NCI-H2171 (cell line): ENCODE data around the gene ORAI2.
A peak's percentile ranks its signal among the peaks of the same experiment; 100 is the strongest.

Source experiments
- DNase-seq: peaks from one replicate; lab custom pipeline; 2025; lab: John Stamatoyannopoulos, UW

ORAI2 gene

DNA sequence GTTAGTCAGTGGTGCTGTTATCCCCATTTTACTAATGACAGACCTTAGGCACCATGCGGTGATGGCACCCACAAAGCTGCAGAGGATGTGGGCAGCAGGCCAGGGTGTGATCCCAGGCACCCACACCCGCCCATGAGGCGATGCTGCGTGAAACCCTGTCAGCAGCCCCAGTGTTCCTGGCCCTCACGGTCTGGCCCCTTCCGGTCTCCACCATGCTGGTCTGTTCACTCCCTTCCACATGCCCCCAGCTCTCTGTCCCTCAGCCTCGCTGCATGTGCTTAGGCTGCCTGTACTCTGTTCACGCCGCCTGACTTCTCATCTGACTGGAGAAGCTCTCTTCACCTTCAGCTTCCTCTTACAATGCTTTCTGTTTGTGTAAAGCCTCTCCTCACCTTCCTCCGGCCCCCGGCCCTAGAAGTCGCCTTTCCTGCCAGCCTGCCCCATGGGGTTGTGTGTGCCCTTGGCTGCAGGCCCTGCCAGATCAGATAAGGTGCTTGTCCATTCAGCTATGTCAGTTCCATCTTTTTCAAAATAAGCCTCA lies 17.6 kb upstream of the ORAI2 start:
- no peak for DNase-seq

GRCh38 chr7:102416406-102416805 lies 17.0 kb upstream of the ORAI2 start:
- no peak for DNase-seq

GRCh38 chr7:102417105-102417504 lies 16.3 kb upstream of the ORAI2 start:
- no peak for DNase-seq

- no peak for DNase-seq
Observed at GRCh38 chr7:102418592-102418991, 14.8 kb upstream of the ORAI2 start.

- no peak for DNase-seq
Observed at GRCh38 chr7:102421706-102422240, 11.6 kb upstream of the ORAI2 start.

- no peak for DNase-seq
Observed at GRCh38 chr7:102424129-102424551, 9.2 kb upstream of the ORAI2 start.

GRCh38 chr7:102424787-102425218 lies 8.6 kb upstream of the ORAI2 start:
- DNase-seq: no peak

- DNase-seq: no peak
Observed at GRCh38 chr7:102425639-102426267, 7.6 kb upstream of the ORAI2 start.

- DNase-seq: no peak
Observed at GRCh38 chr7:102426268-102427018, 6.9 kb upstream of the ORAI2 start.

GRCh38 chr7:102427019-102427405 lies 6.4 kb upstream of the ORAI2 start:
- DNase-seq: no peak

- no peak for DNase-seq
Observed at GRCh38 chr7:102429141-102429899, 4.1 kb upstream of the ORAI2 start.

DNA sequence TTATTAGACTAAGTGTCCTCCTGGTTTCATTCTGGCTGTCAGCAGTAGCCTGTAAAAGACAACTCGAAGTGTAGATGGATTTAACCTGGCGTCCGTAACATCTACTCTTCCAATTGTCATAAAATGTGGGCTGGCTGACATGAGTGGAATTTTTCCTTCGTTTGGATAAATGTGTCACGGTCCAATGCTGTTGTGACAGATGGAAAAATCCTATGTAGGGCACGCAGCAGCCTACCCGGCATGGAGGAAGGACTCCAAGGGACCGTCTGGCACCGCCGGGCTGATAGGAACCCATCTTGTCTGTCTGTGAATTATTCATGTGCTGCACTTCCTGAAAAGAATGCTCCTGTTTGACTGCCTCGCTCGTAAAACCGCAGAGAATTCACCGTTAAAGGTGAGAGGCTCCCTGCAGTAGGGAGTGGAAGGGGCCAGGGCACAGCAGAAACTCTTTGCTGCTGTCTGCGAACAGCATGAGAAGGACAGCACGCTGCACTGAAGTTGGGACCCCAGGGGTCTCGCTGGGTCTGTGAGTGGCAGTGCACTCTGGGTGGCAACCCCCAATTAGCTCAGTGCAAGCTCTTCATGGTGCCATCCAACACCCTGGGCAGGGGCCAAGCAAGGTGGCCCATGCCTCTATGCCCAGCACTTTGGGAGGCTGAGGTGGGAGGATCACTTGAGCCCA lies 1.6 kb upstream of the ORAI2 start:
- peak; percentile 40 for DNase-seq

- no peak for DNase-seq
Observed at GRCh38 chr7:102432442-102433218, 745 bp upstream of the ORAI2 start.

- DNase-seq: no peak
Observed at GRCh38 chr7:102434039-102434486, 688 bp downstream of the ORAI2 start.

DNA sequence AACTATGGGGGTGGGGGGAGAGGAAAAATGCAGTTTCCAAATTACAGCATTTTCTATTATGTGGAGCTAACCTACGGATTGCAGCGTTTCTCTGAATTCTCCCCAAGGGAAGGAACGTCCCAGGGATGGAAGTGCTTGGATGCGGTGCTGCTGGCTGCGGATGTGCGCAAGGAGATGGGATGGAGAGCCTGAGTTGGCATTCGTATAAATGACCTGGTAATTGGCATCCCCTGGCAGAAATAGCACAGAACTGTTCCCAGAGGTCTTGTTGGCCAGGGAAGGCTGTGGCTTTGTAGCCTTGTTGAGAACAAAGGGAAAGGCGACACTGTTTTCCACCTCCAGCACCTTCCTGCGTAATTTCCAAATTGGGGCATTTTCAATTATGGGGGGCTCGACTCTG lies 2.7 kb downstream of the ORAI2 start:
- DNase-seq: no peak

- DNase-seq: no peak
Observed at GRCh38 chr7:102439963-102440795, 6.8 kb downstream of the ORAI2 start.

GRCh38 chr7:102444961-102445673 lies 11.7 kb downstream of the ORAI2 start:
- DNase-seq: no peak

GRCh38 chr7:102445674-102446071 lies 12.3 kb downstream of the ORAI2 start:
- DNase-seq: no peak

DNA sequence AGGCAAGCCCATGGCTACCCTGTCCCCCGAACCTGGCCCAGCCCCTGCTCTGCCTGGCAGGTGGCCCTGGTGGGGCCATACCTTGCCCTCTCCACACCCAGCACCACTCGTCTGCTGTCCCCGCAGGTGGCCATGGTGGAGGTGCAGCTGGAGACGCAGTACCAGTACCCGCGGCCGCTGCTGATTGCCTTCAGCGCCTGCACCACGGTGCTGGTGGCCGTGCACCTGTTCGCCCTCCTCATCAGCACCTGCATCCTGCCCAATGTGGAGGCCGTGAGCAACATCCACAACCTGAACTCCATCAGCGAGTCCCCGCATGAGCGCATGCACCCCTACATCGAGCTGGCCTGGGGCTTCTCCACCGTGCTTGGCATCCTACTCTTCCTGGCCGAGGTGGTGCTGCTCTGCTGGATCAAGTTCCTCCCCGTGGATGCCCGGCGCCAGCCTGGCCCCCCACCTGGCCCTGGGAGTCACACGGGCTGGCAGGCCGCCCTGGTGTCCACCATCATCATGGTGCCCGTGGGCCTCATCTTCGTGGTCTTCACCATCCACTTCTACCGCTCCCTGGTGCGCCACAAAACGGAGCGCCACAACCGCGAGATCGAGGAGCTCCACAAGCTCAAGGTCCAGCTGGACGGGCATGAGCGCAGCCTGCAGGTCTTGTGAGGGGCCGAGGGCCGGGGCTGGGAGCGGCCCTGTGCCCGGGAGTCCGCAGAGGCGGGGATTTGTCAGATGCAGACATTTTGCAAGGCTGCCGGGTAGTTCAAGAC lies 13.2 kb downstream of the ORAI2 start:
- no peak for DNase-seq
